DND-41 (cell line): ENCODE data around the gene ACOX3.

Experiments
- CTCF ChIP-seq: IDR thresholded peaks from 2 replicates; pipeline ENCODE4 v1.5.1; 2012; ENCODE audit warnings: borderline replicate concordance, low read length, moderate library complexity, mild to moderate bottlenecking; ENCODE audit not compliant: poor library complexity, severe bottlenecking; ENCODE audit errors: extremely low read depth
- EZH2 ChIP-seq: IDR thresholded peaks from 3 replicates; pipeline ENCODE4 v1.6.1; 2012; ENCODE audit warnings: borderline replicate concordance, low read depth, mild to moderate bottlenecking, moderate library complexity, low read length, inconsistent platforms; ENCODE audit not compliant: severe bottlenecking

DNA sequence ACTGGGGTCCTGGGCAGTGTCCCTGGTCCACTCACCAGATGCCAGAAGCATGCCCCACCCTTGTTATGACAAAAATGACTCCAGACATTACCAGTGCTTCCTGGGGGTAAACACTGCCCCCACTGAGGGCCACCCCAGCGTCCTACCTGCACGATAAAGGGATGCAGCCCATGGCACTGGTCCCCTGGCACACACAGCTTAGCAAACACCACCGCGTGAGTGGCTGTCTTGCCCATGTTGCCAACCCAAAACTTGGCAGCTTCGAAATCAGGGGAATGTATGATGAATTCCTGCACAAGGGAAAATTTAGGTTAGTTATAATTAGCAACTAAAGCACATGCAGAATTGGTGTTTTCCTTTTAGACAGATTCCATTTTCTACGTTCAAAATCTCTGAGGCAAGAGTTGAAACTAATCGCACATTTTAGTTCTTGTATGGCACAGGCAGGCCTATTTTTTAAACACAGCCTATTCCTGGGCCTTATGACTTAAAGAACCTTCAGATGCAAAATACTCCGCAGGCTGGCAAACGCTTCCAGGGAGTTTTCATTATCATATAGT lies 30.4 kb downstream of the ACOX3 start:
- no peak for TF ChIP-seq CTCF
- TF ChIP-seq EZH2 = no peak
